Measurements from ENCODE around the gene TLR5. TPM values are rescaled to one million over a fixed set of nuclear protein-coding genes. Genes with fewer than 3 reads are reported as not detected.

The TLR5 gene
- total RNA-seq, 1 experiment from 2014 or later: 0.38 TPM

GRCh38 chr1:223110952-223111351, 32.1 kb downstream of the TLR5 start:
- no peak for DNase-seq (ENCODE audit: low spot score)

GRCh38 chr1:223109581-223110026, 33.4 kb downstream of the TLR5 start:
- peak; percentile 39 for DNase-seq (ENCODE audit: low spot score)

- DNase-seq (ENCODE audit: low spot score): no peak
Measured at GRCh38 chr1:223106856-223107255, 36.2 kb downstream of the TLR5 start.

- no peak for DNase-seq (ENCODE audit: low spot score)
Measured at GRCh38 chr1:223105568-223105967, 37.5 kb downstream of the TLR5 start.

- DNase-seq (ENCODE audit: low spot score): no peak
Measured at GRCh38 chr1:223102797-223103533, 40.1 kb downstream of the TLR5 start.

- DNase-seq (ENCODE audit: low spot score): no peak
Measured at GRCh38 chr1:223097713-223098112, 45.3 kb downstream of the TLR5 start.

GRCh38 chr1:223095870-223096269, 47.2 kb downstream of the TLR5 start:
- no peak for DNase-seq (ENCODE audit: low spot score)

- no peak for DNase-seq (ENCODE audit: low spot score)
Measured at GRCh38 chr1:223091896-223092295, 51.2 kb downstream of the TLR5 start.

- no peak for DNase-seq (ENCODE audit: low spot score)
Measured at GRCh38 chr1:223089250-223089649, 53.8 kb downstream of the TLR5 start.

- DNase-seq (ENCODE audit: low spot score): no peak
Measured at GRCh38 chr1:223088713-223089240, 54.3 kb downstream of the TLR5 start.

GRCh38 chr1:223087291-223088255, 55.5 kb downstream of the TLR5 start:
- DNase-seq (ENCODE audit: low spot score): no peak

- no peak for DNase-seq (ENCODE audit: low spot score)
Measured at GRCh38 chr1:223084464-223084866, 58.6 kb downstream of the TLR5 start.

GRCh38 chr1:223083831-223084230, 59.2 kb downstream of the TLR5 start:
- no peak for DNase-seq (ENCODE audit: low spot score)

- DNase-seq (ENCODE audit: low spot score): no peak
Measured at GRCh38 chr1:223082914-223083313, 60.1 kb downstream of the TLR5 start.

- peak; percentile 99 for DNase-seq (ENCODE audit: low spot score)
Measured at GRCh38 chr1:223081181-223081994, 61.7 kb downstream of the TLR5 start.

GRCh38 chr1:223079498-223079897, 63.5 kb downstream of the TLR5 start:
- no peak for DNase-seq (ENCODE audit: low spot score)

- no peak for DNase-seq (ENCODE audit: low spot score)
Measured at GRCh38 chr1:223077247-223077833, 65.7 kb downstream of the TLR5 start.

GRCh38 chr1:223076362-223076761, 66.7 kb downstream of the TLR5 start:
- no peak for DNase-seq (ENCODE audit: low spot score)

- no peak for DNase-seq (ENCODE audit: low spot score)
Measured at GRCh38 chr1:223075834-223076233, 67.2 kb downstream of the TLR5 start.

- no peak for DNase-seq (ENCODE audit: low spot score)
Measured at GRCh38 chr1:223074445-223075300, 68.4 kb downstream of the TLR5 start.
